ENCODE results near the gene KRT85. TPM values are rescaled to one million over a fixed set of nuclear protein-coding genes. Genes with fewer than 3 reads are reported as not detected.
"Not testable (repeated sequence)": the region's sequence is repeated elsewhere in the genome, so short reads cannot be mapped to it uniquely, and the experiment has no call there.

The KRT85 gene
- total and polyA plus RNA-seq, 12 donors, result not detected

DNA sequence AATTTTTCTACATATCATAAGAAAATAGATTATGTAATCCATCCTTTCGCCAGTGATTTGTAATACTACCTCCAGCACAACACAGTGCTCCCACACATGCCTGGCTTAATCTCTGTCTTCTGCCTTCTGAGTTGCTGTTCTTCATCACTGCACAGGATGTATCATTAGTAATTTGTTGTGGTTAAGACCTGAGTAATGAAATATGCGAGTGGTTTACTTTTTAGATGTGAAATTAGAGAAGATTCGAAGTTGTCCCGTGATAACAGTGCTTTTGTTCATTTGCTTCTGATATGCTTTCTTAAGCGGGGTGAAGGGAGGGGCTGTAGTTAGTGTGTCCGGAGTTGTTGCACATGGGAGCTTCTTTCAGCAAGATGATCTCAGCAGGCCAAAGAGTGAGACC, 18.1 kb downstream of the KRT85 start:
- peaks cover 7% of the 10 kb centered on the region for H3K27me3 ChIP-seq
- no peak for DNase-seq
- no peak overlapping the region for H3K27ac ChIP-seq
- 48 to 74% (median 70%) methylated on average over 6 of the region's 6 CpGs for WGBS, 4 donors
- no peak overlapping the region for H3K4me3 ChIP-seq
- no peaks in the 10 kb centered on the region for H3K4me1 ChIP-seq (replicated peaks in 1 of 2)
- TF ChIP-seq, protein P1, sequence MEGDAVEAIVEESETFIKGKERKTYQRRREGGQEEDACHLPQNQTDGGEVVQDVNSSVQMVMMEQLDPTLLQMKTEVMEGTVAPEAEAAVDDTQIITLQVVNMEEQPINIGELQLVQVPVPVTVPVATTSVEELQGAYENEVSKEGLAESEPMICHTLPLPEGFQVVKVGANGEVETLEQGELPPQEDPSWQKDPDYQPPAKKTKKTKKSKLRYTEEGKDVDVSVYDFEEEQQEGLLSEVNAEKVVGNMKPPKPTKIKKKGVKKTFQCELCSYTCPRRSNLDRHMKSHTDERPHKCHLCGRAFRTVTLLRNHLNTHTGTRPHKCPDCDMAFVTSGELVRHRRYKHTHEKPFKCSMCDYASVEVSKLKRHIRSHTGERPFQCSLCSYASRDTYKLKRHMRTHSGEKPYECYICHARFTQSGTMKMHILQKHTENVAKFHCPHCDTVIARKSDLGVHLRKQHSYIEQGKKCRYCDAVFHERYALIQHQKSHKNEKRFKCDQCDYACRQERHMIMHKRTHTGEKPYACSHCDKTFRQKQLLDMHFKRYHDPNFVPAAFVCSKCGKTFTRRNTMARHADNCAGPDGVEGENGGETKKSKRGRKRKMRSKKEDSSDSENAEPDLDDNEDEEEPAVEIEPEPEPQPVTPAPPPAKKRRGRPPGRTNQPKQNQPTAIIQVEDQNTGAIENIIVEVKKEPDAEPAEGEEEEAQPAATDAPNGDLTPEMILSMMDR (IDR thresholded peaks at IDR 0.05), result no peak
- TF ChIP-seq POLR2A (IDR thresholded peaks at IDR 0.05), result no peak
- H3K9me3 ChIP-seq (replicated peaks in 1 of 3), result no peaks in the 10 kb centered on the region
- intact Hi-C loops (cut with DNase I), result no loop called here
- H3K36me3 ChIP-seq (replicated peaks in 1 of 2), result no peaks in the 10 kb centered on the region

- no peak for DNase-seq
- intact Hi-C loops (cut with DNase I), result no loop called here
- H3K27ac ChIP-seq, result no peak overlapping the region
- H3K4me1 ChIP-seq (replicated peaks in 1 of 2), result no peaks in the 10 kb centered on the region
- 69 to 75% (median 73%) methylated on average over 12 to 16 of the region's 16 CpGs for WGBS, 4 donors
- no peaks in the 10 kb centered on the region for H3K36me3 ChIP-seq (replicated peaks in 1 of 2)
- H3K27me3 ChIP-seq, result peaks cover 5% of the 10 kb centered on the region
- no peaks in the 10 kb centered on the region for H3K9me3 ChIP-seq (replicated peaks in 1 of 3)
- H3K4me3 ChIP-seq, result no peak overlapping the region
- TF ChIP-seq POLR2A (IDR thresholded peaks at IDR 0.05), result no peak
- TF ChIP-seq, protein P1 (IDR thresholded peaks at IDR 0.05), result no peak
Observed at GRCh38 chr12:52347551-52348510, 19.4 kb downstream of the KRT85 start.

DNA sequence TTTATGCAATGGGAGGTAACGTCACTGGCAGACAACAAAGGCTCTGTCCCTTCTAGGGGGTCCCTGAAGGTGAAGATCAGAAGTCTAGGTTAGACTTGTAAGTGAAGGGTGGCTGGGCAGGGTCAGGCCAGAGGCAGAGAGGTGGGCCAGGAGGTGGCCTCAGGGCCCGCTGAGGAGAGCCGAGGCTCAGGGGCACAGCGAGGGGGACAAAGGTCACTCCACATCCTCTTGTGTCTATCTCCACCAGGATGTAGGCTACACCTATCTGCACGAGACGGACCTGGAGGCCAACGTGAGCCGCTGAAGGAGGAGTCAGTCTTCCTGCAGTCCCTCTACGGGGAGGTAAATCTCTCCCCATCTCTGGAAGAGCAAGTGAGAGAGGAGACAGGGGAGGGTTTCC, 20.3 kb downstream of the KRT85 start:
- Histone ChIP-seq H3K27me3 (no peaks in the 10 kb centered on the region), H3K27ac (no peak overlapping the region), H3K4me1 (replicated peaks in 1 of 2) (no peaks in the 10 kb centered on the region), H3K4me3 (no peak overlapping the region), H3K9me3 (replicated peaks in 1 of 3) (no peaks in the 10 kb centered on the region), H3K36me3 (replicated peaks in 1 of 2) (no peaks in the 10 kb centered on the region)
- intact Hi-C loops (cut with DNase I), result no loop called here
- no peak for DNase-seq
- no peak for TF ChIP-seq POLR2A (IDR thresholded peaks at IDR 0.05)
- TF ChIP-seq, protein P1 (IDR thresholded peaks at IDR 0.05), result no peak
- WGBS, 4 donors, result 81 to 84% (median 83%) methylated on average over 4 to 9 of the region's 9 CpGs

GRCh38 chr12:52346593-52346992, 20.7 kb downstream of the KRT85 start:
- no peaks in the 10 kb centered on the region for H3K4me1 ChIP-seq (replicated peaks in 1 of 2)
- H3K4me3 ChIP-seq, result no peak overlapping the region
- 63 to 75% (median 67%) methylated on average over 2 to 4 of the region's 4 CpGs for WGBS, 4 donors
- no peaks in the 10 kb centered on the region for H3K9me3 ChIP-seq (replicated peaks in 1 of 3)
- DNase-seq, result no peak
- H3K36me3 ChIP-seq (replicated peaks in 1 of 2), result no peaks in the 10 kb centered on the region
- intact Hi-C loops (cut with DNase I), result no loop called here
- no peak overlapping the region for H3K27ac ChIP-seq
- TF ChIP-seq, protein P1 (IDR thresholded peaks at IDR 0.05), result no peak
- no peak for TF ChIP-seq POLR2A (IDR thresholded peaks at IDR 0.05)
- no peaks in the 10 kb centered on the region for H3K27me3 ChIP-seq

DNA sequence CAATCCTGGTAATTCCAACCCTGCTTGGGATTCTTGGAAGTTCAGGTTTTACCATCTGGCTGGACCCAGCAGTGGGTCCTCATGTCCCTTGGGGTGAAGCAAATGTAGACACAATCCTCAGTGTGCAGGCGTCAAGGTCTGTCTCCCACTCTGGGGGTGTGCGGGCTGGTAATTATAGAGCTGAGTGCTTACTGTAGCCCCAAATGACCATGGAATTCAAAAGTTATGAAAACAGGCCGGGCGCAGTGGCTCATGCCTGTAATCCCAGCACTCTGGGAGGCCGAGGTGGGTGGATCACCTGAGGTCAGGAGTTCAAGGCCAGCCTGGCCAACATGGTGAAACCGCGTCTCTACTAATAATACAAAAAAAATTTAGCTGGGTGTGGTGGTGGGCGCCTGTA, 22.2 kb downstream of the KRT85 start:
- DNase-seq; H3K4me1 ChIP-seq (replicated peaks in 1 of 2); H3K4me3 ChIP-seq; H3K9me3 ChIP-seq (replicated peaks in 1 of 3); H3K36me3 ChIP-seq (replicated peaks in 1 of 2); H3K27me3 ChIP-seq; intact Hi-C loops (cut with DNase I); H3K27ac ChIP-seq: not testable (repeated sequence)
- WGBS, 4 donors, result 77 to 87% (median 79%) methylated on average over 8 of the region's 8 CpGs

All from adrenal gland (tissue), 12 donors.